NCI-H1436 (cell line): ENCODE data around the gene PLA2G6.
A peak's percentile ranks its signal among the peaks of the same experiment; 100 is the strongest.

Source experiments
- DNase-seq: peaks from one replicate; lab custom pipeline; 2025; lab: John Stamatoyannopoulos, UW

The PLA2G6 gene

DNA sequence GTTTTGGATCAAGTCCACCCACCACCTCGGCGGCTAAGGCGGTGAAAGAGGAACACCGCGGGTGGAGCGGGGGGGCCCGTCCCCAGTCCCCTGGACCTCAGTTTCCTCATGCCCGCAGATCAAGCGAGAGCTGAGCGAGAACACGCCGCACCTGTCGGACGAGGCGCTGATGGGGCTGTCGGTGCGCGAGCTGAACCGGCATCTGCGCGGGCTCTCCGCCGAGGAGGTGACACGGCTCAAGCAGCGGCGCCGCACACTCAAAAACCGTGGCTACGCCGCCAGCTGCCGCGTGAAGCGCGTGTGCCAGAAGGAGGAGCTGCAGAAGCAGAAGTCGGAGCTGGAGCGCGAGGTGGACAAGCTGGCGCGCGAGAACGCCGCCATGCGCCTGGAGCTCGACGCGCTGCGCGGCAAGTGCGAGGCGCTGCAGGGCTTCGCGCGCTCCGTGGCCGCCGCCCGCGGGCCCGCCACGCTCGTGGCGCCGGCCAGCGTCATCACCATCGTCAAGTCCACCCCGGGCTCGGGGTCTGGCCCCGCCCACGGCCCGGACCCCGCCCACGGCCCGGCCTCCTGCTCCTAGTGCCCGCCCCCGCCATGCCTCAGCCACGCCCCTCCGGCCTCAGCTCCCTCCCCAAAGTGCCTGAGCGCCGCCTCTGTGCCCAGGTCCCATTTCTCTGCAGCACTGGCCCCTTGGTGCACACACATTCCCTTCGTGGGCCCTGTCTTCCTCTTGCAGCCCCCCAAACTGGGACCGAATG, 32.8 kb upstream of the PLA2G6 start:
- no peak for DNase-seq

DNA sequence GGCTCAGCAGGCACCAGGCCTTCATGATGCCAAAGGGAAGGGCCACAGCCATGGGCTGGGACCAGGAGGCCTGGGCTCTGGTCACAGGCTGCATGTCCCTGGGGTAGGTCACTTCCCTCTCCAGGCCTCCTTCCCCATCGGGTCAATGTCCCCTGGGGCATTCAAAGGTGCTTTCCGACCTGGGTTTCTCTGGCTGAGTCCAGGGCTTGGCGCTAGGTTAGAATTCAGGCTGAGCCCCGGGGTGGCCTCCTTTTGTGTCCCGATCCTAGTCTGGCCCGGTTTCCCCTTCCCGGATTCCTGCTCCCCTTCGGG, 32.3 kb upstream of the PLA2G6 start:
- DNase-seq: no peak

DNA sequence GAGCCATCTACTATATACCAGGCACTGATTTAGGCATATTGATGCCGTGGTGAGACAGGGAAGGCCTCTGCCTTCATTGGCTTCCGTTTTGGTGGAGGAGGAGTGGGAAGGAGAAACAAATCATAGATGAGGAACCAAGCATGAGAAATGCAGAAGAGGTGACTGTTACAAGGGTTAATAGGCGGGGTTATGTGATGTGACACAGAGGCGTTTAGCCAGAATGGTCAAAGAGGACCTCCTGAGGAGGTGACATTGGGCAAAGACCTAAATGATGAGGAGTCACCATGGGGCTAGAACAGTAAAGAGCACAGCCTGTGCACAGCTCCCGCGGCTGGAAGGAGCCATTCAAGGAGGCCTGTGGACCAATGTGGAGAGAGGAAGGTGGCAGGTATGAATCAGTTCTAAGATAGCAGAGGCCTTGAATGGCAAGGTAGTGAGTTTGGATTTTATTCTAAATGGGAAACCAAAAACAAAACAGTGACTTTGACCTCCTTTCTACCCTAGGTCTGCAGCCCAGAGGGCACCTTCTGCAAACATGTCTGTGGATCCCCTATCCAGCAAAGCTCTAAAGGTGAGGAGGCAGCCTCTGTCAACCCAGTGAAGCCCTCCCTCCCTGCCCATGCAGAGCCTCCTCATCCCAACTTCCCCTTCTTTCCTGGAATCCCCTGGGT, 31.8 kb upstream of the PLA2G6 start:
- no peak for DNase-seq

GRCh38 chr22:38212442-38212841, 30.8 kb upstream of the PLA2G6 start:
- DNase-seq: no peak

GRCh38 chr22:38211556-38211955, 29.9 kb upstream of the PLA2G6 start:
- no peak for DNase-seq

DNA sequence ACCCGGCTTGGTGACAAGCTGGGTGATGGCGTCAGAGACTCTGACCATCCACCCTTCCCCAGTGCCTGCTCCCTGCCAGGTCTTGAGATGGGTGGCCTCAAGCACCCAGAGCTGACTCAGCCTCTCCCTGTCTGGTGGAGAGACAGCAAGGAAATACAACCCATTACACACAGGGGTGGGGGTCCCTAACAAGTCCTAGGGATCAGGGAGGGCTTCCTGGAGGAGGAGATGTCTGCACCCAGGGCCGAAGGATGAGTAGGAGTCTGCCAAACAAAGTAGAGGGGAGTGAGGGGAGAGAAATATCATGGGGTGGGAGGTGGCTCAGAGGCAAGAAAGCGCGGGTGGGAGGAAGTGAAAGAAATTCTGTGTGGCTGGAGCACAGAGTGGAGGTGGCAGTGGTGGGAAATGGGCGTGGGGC, 26.9 kb upstream of the PLA2G6 start:
- no peak for DNase-seq

- DNase-seq: no peak
Observed at GRCh38 chr22:38207898-38208432, 26.3 kb upstream of the PLA2G6 start.

DNA sequence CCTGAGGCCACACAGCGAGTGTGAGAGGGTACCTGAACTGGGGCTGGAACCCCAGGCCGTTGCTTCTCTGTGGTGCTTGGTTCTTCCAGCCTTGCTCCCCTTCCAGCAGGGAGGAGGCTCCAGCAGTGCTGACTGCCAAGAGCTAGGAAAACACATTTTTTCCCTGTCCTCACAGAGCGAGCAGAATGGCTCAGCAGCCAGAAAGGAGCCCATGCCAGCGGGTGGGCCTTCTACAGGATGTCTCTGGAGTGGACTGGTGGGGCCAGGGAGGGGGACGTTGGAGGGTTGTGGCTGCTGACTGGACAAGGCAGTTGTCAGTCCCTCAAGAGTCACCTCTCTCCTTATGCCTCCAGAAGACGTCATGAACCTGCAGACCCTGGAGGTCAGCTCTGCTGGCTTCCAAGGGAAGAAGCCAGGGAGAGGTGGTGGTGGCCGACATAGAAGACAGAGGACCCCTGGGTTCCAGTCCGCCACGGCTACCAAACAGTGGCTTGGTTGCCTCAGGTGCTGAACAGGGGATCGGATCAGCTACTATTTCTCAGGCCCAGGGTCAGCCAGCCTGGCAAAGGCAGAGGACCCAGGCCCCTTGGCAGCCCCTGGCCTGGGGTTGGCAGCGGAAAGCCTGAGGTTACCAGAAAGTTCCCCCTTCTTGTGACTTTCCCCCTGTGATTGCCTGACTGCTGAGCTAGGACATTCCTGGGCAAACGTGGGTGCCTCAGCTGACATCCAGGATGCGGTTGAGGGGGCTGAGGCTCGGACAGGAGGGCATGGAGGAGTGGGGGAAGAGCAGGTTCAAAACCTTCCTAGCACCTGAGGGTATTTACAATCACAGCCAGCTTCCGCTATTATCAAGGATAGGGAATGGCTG, 23.9 kb upstream of the PLA2G6 start:
- no peak for DNase-seq

GRCh38 chr22:38204784-38205183, 23.2 kb upstream of the PLA2G6 start:
- DNase-seq: no peak

GRCh38 chr22:38203855-38204514, 22.4 kb upstream of the PLA2G6 start:
- DNase-seq: no peak

DNA sequence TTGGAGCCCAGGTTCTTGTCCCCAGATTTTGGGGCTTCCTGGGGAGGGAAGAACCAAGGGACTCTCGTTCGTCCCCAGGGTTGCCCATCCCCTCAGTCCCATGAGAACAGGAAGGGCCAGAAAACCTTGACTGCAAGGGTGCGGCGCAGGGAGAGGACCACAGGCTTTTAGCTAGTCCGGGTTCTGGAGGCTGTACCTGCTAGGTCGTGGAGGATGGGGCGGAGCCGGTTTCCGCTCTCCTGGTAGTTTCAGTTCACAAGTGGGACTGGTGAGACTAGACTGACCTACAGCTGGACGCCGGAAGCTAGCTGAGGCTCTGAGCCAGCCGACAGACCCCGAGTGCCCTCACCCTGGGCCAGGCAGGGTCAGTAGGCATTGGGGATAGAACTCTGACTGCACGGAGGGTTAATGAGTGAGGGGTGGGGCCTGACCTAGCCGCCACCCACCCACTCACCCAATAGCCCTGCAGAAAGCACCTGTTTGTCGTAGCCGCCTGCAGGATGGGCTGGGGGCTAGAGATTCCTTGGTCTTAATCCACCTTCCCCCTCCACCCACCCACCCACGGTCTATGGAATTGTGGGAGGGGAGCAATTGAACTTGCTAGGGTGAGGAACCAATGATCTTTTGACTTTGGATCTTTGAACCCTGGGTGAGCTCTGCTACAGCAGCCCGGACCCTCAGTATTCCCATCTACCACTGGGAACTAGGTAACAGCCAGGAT, 21.6 kb upstream of the PLA2G6 start:
- DNase-seq: peak; percentile 41

DNA sequence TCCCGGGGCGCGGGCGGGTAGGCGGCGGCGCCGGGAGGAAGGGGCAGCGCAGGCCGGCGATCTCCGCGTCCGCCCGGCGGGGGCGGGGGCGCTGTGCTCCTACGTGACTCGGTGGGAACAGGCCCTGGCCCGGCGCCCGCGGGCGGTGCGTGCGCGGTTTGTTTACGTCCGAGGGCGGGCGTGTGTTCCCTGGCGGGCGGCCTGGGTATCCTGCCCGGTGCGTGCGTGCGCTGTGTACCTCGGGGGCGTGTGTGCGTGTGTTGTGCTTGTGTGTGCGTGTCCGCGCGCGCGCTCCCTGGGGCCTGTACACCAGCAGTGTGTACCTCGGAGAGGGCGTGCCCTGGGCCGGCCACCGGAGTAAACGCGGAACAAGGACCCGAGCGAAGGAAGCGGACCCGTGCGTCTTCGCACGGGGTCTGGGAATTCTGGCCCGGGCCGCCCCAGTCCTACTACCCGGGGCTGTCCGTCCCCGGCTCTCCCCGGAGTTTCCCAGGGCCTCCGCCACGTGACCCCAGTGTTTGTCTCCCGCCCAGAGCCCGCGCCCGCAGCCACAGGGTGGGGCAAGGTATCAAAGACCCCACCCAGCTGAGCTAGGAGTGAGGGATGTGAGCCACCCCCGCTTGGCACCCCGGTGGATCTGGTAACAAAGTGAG, 20.9 kb upstream of the PLA2G6 start:
- peak; percentile 23 for DNase-seq

DNA sequence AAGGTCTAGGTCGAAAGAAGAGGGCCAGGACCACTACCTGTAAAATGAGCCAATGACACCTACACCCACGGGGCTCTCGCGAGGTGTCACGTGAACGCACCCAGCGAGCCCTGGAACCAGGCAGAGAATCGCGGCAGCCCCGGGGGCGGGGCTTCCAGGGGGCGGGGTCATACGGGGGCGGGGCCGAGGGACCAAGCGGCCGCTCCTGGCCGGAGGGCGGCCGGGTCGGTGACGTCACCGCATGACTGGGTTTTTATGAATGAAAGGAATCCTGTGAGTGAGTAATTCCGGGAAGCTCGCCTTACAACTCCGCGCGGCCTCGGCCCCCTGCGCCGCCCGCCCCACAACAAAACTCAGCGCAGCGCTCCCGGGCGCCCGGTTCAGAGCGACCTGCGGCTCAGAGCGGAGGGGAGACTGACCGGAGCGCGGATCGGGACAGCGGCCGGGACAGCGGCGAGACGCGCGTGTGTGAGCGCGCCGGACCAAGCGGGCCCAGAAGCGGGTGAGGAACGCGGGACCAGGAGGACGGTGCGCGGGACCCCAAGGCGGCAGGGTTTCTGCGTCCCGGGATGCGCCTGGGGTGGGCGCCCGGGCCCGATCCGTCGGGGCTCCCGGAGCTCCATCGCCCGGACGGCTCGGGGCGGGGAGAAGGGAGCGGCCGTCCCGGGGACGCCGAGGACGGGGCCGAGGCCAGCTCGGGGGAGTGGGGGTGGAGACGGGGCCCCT, 20.2 kb upstream of the PLA2G6 start, which contains the start of gene MAFF:
TSS of gene MAFF (plus strand) at position 284 of the 726 bp plus-strand sequence. CDS start 11,860 bp downstream, outside the sequence.
- peak; percentile 82 for DNase-seq

GRCh38 chr22:38201371-38201710, 19.7 kb upstream of the PLA2G6 start:
- DNase-seq: no peak

GRCh38 chr22:38199826-38200559, 18.4 kb upstream of the PLA2G6 start:
- DNase-seq: no peak

DNA sequence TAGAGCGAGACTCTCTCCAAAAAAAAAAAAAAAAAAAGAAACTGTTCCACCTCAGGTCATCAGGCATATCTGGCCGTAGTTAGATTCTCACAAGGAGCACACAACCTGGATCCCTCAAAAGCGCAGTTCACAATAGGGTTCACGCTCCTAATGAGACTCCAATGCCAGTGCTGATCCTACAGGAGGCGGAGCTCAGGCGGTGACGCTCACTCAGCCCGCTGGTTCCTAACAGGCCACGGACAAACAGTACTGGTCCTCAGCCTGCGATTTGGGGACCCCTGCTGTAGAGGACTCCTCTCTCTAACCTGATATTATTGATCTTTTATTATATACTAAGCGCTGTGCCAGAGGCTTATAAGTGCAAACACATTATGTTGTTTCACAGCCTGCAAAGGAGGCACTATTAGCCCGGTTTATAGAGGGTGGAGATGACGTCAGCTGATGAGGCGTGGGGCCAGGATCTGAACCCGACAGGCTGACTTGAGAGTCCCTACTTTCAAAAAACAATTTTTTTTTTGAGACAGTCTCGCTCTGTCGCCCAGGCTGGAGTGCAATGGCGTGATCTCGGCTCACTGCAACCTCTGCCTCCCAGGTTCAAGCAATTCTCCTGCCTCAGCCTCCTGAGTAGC, 15.3 kb upstream of the PLA2G6 start:
- DNase-seq: no peak

DNA sequence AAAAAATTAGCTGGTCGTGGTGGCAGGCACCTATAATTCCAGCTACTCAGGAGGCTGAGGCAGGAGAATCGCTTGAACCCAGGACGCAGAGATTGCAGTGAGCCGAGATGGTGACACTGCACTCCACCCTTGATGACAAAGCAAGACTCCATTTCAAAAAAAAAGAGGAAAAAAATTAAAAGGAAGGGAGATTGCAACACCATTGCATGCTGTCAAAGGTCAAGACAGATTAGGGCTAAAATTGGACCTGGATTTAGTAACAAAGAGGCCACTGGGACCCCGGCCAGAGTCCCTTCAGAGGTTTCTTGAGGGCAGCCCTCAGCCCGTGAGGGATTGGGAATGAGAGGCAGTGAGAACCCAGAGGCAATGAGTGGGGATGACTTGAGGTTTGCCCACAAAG, 11.9 kb upstream of the PLA2G6 start:
- DNase-seq: no peak

GRCh38 chr22:38192475-38192863, 10.8 kb upstream of the PLA2G6 start:
- no peak for DNase-seq
